Endometrial microvascular endothelial cells (primary cell): ENCODE results near the gene MYH10. TPM values are rescaled to one million over a fixed set of nuclear protein-coding genes. Genes with fewer than 3 reads are reported as not detected.
"Not testable (repeated sequence)": the region's sequence is repeated elsewhere in the genome, so short reads cannot be mapped to it uniquely, and the experiment has no call there.

Experiments
- in situ Hi-C: cut with HindIII; loops from 2 replicates; pipeline ENCODE4 v1.10.0; 2017; ENCODE audit warnings: low sequenced_read_pairs, low pct_unique_long_range_greater_than_20kb; ENCODE audit errors: inconsistent ontology term
- total RNA-seq: library from RNA; depleted of rRNA; stranded (reverse); fragments of >200 nt; gene quantifications from one replicate; pipeline ENCODE4 v1.2.3, GENCODE V29; 2015; ENCODE audit errors: inconsistent ontology term

MYH10 gene
- total RNA-seq, 1 donor from 2014 or later: 14.1 TPM

GRCh38 chr17:8574687-8575086, 55.8 kb downstream of the MYH10 start:
- in situ Hi-C loops: no loop called here

GRCh38 chr17:8572764-8573163, 57.8 kb downstream of the MYH10 start:
- in situ Hi-C loops: no loop called here

DNA sequence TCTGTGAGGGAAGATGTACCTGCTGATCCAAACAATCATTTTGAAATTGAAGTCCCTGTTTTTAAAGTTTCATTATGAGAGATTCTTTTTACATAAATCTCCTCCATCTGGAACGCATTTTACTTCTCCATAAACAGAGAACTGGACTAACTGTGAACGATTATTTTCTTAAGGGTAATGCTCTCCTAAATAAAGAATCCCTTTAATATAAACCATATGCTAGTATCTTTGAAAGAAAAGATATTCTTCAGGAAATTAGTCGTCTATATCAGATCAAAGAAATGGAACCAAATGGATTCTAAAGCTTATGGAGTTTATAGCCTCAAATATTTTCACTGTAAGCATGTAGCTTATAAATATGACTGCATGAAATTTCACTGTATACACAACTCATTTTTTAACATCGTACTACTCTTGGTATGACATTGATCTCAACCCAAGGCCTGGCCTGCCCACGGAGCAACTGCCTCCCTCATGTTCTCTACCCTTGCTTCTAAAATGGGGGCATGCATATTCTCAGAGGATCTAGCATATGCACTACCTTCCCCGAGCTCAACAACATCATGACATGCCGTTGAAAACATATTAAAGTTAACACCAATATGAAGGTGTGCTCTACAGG, 66.4 kb downstream of the MYH10 start:
- in situ Hi-C loops: no loop called here

- in situ Hi-C loops: no loop called here
Measured at GRCh38 chr17:8563024-8563776, 67.3 kb downstream of the MYH10 start.

GRCh38 chr17:8558144-8558543, 72.4 kb downstream of the MYH10 start:
- in situ Hi-C loops: no loop called here

- in situ Hi-C loops: no loop called here
Measured at GRCh38 chr17:8557176-8557806, 73.2 kb downstream of the MYH10 start.

GRCh38 chr17:8556074-8556473, 74.5 kb downstream of the MYH10 start:
- in situ Hi-C loops: no loop called here

DNA sequence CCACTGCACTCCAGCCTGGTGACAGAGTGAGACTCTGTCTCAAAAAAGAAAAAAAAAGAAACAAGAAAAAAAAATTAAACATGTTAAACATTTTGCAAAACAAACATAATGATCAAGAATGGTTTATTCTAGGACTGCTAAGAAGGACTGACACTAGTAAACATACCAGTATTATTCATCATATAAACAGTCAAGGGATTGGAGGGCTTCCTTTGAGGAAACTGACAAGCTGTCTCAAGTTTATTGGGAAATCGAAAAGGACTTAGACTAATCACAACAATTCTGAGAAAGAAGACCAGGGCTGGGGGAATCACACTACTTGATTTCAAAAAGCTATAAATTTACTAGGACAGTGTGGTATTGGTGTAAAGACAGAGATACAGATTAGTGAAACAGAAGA, 75.5 kb downstream of the MYH10 start:
- in situ Hi-C loops: no loop called here

GRCh38 chr17:8552577-8553320, 77.8 kb downstream of the MYH10 start:
- in situ Hi-C loops: no loop called here

DNA sequence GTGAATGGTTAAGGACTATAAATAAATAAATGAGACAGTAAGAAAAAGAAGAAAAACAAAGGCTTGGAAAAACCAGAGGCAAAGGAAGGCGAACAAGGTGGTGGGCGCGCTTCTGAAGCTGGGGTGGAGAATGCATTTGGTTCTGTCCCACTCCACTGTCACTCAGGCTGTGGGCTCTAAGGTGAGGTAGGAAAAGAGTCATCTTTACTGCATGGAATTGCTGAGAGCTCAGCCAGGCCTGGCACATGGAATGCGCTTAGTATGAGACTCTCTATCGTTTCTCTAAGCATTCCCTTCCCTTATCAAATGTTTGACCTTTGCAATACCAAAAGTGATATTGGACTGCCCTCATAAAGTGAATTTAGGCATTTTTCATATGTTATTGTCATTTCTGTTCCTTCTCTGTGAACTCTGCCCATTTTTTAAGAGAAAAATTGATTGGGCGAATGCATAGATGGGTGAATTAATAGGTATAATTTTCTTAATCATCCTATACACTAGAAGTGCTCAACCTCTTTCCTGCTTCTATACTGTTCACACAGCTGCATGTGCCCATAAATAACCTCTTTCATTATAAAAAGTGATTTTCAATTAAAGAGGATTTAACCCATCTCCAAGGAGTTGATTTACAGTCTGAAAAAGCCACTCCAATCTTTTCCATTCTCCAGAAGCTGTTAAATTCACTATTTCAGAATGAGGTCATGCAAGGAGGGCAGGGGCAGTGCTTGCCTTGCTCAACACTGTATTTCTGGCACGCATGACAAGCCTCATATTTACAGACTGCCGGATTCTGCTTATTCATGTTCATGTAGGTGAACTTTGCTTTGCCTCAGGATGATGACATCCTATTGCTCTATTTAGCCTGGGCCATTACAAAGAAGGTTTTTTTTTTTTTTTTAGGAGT, 87.7 kb downstream of the MYH10 start:
- in situ Hi-C loops: no loop called here

DNA sequence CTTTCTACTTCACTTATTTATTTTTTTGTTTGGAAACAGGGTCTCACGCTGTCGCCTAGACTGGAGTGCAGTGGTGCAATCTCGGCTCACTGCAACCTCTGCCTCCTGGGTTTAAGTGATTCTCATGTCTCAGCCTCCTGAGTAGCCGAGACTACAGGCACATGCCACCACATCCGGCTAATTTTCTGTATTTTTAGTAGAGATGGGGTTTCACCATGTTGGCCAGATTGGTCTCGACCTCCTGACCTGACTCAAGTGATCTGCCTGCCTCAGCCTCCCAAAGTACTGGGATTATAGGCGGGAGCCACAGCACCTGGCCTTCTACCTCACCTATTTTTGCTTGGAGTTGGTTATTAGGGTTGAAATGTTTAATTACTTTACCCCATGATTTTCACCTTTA, 90.5 kb downstream of the MYH10 start:
- in situ Hi-C loops: not testable (repeated sequence)

DNA sequence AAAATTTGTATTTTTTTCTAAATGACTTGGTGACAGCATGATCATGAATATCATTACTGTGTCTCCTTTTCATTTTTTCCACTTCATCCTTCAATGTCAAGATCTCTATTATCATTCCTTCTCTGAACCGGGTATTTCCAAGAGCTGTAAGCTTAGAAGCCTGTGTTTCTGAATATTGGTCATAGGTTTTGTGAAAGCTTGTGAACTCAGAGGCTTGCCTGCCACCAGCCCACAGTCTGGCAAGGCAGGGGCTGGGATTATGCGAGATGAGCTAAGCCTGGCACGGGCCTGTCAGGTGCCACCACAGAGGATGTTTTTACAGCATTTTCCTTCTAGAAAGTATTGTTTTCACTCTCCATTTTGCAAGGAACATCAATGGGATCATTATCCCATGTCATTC, 92.8 kb downstream of the MYH10 start:
- in situ Hi-C loops: no loop called here

- in situ Hi-C loops: no loop called here
Measured at GRCh38 chr17:8534498-8535188, 95.9 kb downstream of the MYH10 start.

- in situ Hi-C loops: no loop called here
Measured at GRCh38 chr17:8532021-8532420, 98.5 kb downstream of the MYH10 start.

DNA sequence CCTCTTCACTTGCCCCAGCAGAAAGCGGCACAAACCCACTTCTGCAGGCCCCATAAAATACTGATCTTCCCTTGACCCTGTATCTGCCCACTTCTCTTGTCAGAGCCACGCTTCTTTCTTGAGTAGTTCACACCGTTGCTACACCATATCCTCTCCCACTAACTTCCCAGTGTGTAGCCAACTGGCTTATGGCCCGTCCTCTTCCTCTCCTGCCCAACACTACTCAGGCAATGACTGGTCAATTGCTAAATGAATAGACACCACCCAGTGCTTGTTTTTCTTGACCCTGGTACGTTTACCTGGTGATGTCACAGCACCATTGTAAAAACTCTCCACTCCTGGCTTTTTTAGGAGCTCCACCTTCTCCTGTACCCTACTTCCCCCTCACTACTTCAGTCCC, 107.9 kb downstream of the MYH10 start:
- in situ Hi-C loops: no loop called here

GRCh38 chr17:8520981-8521380, 109.5 kb downstream of the MYH10 start:
- in situ Hi-C loops: no loop called here

GRCh38 chr17:8518850-8519249, 111.7 kb downstream of the MYH10 start:
- in situ Hi-C loops: no loop called here

DNA sequence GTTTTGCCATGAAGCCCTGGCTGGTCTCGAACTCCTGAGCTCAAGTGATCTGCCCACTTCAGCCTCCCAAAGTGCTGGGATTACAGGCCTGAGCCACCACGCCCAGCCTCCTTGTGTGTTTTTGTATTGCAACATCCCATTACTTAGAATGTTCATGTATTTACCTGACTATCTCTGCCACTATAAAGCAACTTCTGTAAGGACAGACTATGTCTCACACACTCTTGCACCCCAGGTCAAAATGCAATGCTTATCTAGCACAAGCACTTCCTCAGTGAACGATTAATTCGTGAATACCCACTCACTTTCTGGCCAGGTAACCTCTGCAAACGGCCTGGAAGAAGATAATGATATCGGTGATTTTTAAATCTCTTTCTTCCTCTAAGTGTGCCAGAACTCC, 112.2 kb downstream of the MYH10 start:
- in situ Hi-C loops: no loop called here
